Measurements from ENCODE around the gene LRMDA.

GRCh38 chr10:75944061-75944460 is 512.6 kb downstream of the LRMDA start:
- no peak for TF ChIP-seq CTCF (IDR thresholded peaks at IDR 0.05)
- no peak for TF ChIP-seq POLR2A (IDR thresholded peaks at IDR 0.05)
- no peak for TF ChIP-seq EP300 (IDR thresholded peaks at IDR 0.05)

Data from tibial nerve (tissue), 4 donors.